Activated CD4-positive, CD25-positive, alpha-beta regulatory T cell treated with anti-CD3 and anti-CD28 coated beads, Interleukin-2, amount 50 U/mL, for 72 hours (primary cell): Measurements from ENCODE around the gene CCDC144A.
"Not testable (repeated sequence)": the region's sequence is repeated elsewhere in the genome, so short reads cannot be mapped to it uniquely, and the experiment has no call there.

Experiments
- DNase-seq: peaks from one replicate; pipeline ENCODE4 v3.0.0; 2021

CCDC144A gene

GRCh38 chr17:16820979-16821543 lies 131.0 kb downstream of the CCDC144A start:
- no peak for DNase-seq

GRCh38 chr17:16822133-16822532 lies 132.1 kb downstream of the CCDC144A start:
- DNase-seq: not testable (repeated sequence)

GRCh38 chr17:16823768-16824406 lies 133.8 kb downstream of the CCDC144A start:
- DNase-seq: not testable (repeated sequence)
